ENCODE data around the gene TOMM20. TPM values are rescaled to one million over a fixed set of nuclear protein-coding genes. Genes with fewer than 3 reads are reported as not detected.

The TOMM20 gene
- total RNA-seq (2021; fragmentation: NEBNext Ultra II Directional; extraction: Animal tissue kit (Norgen Biotek cat#: 25700)) = 151 and 168 TPM in 2 replicates
- 47.7 and 71.4 TPM in 2 replicates for polyA plus RNA-seq (2011; rRNA removed)
- 86.5 TPM for polyA plus RNA-seq (2011; cell fraction: cytosol; rRNA removed)
- polyA plus RNA-seq (2011; cell fraction: nucleus; rRNA removed) = 36.5 TPM
- 133 to 185 TPM (median 146 TPM) in 4 replicates for polyA plus RNA-seq (2012, experiment 1 of 2)
- 19.4 TPM for polyA plus RNA-seq (2012, experiment 2 of 2)
- 134 TPM for polyA plus RNA-seq (2013, experiment 1 of 2)
- polyA plus RNA-seq (2013, experiment 2 of 2) = 156 TPM
- 74.6 and 94.4 TPM in 2 replicates for polyA minus RNA-seq (2011; rRNA and poly(A)+ RNA removed)
- 67.5 TPM for polyA minus RNA-seq (2011; cell fraction: cytosol; rRNA and poly(A)+ RNA removed)
- polyA minus RNA-seq (2011; cell fraction: nucleus; rRNA and poly(A)+ RNA removed) = 68.5 TPM
- long read RNA-seq, experiment 1, transcript TOMM20-203 (4 exons, 365 nt) = minor isoform, 6 of 425 reads
- long read RNA-seq, experiment 1, transcript TOMM20-201 (5 exons, 3,387 nt) = major isoform, 160 of 425 reads
- long read RNA-seq, experiment 1, partial matches to known transcripts = 13 of 425 reads
- long read RNA-seq, experiment 1, other reads (novel, unspliced or antisense) = 246 of 425 reads
- long read RNA-seq, experiment 2, transcript TOMM20-201 (5 exons, 3,387 nt) = major isoform, 219 of 459 reads
- long read RNA-seq, experiment 2, partial matches to known transcripts = 1 of 459 reads
- long read RNA-seq, experiment 2, other reads (novel, unspliced or antisense) = 239 of 459 reads

GRCh38 chr1:235128456-235129328, at the start of gene TOMM20:
Gene TOMM20 (minus strand): TSS chr1:235128837. CDS start chr1:235128715, 122 bp downstream.
- peak within 1 kb of the TSS; percentile 96 for H3K27ac ChIP-seq (ENCODE audit: low read depth, low read length)
- CTCF ChIA-PET (ENCODE audit: partially characterized antibody) = no interaction called here
- TF ChIP-seq MAFK (IDR thresholded peaks at IDR 0.05; ENCODE audit: low read depth, low read length) (no peak), JUND (IDR thresholded peaks at IDR 0.05; ENCODE audit: low read length) (peak; percentile 31; the same call in 1 of the 2 replicates)

More at GRCh38 chr1:235128456-235129328, at the start of gene TOMM20:
- Histone ChIP-seq H2BK5ac (ENCODE audit: low read depth, low read length) (peak within 1 kb of the TSS; percentile 99), H2BK15ac (ENCODE audit: low read length) (no peak within 1 kb of the TSS), H3K23me2 (ENCODE audit: low read depth, low read length) (peaks cover 6% of the 10 kb centered on the region; the same call in 1 of the 2 replicates), H3K4me1 (replicated peaks in 1 of 4; ENCODE audit: control insufficient read depth in 3 of 4, insufficient read depth in 4 of 4, low read length in 3 of 4) (peaks cover 0 to 6% (median 3%) of the 10 kb centered on the region in 4 experiments; a peak in 5 of 7 replicates), H3K36me3 (ENCODE audit: control insufficient read depth in 2 of 4, insufficient read depth in 4 of 4, low read length in 3 of 4) (peaks cover 2 to 35% (median 9%) of the 10 kb centered on the region in 4 experiments; a peak in 7 of 8 replicates), H3K14ac (ENCODE audit: insufficient read length) (no peak within 1 kb of the TSS), H3K23ac (ENCODE audit: insufficient read length) (no peak within 1 kb of the TSS), H2BK120ac (replicated peaks; ENCODE audit: low read depth, low read length) (peak within 1 kb of the TSS; percentile 72), H3K9me3 (ENCODE audit: insufficient read depth in 2 of 2, low read depth in 1 of 2, low read length in 1 of 2) (no peaks in the 10 kb centered on the region), H3K9ac (replicated peaks in 1 of 4; ENCODE audit: extremely low read depth in 1 of 4, low read depth in 3 of 4, low read length in 3 of 4) (peak within 1 kb of the TSS; percentile 90 to 99 (median 97)), H4K91ac (replicated peaks; ENCODE audit: insufficient read length, low read length) (peak within 1 kb of the TSS; percentile 96), H2AK5ac (ENCODE audit: low read depth, low read length) (peak within 1 kb of the TSS; percentile 88; the same call in 1 of the 2 replicates), H2BK12ac (ENCODE audit: low read depth, low read length) (peak within 1 kb of the TSS; percentile 77; the same call in 1 of the 2 replicates), H2BK20ac (ENCODE audit: low read length) (no peak within 1 kb of the TSS), H2AFZ (ENCODE audit: low read length) (0 out of 2 replicates have a peak within 1 kb of the TSS, but pooled peaks have one; percentile 72), H4K5ac (ENCODE audit: insufficient read length, low read depth, low read length) (peak within 1 kb of the TSS; percentile 96), H3K79me2 (ENCODE audit: control insufficient read depth in 1 of 2, insufficient read depth in 2 of 2, low read length in 2 of 2) (peaks cover 39 to 50% of the 10 kb centered on the region in 2 experiments), H3K18ac (ENCODE audit: extremely low read depth, low read length) (peak within 1 kb of the TSS; percentile 97), H3K4me2 (ENCODE audit: insufficient read depth in 1 of 2, low read depth in 2 of 2, low read length in 2 of 2) (peak within 1 kb of the TSS; percentile 77), H4K8ac (ENCODE audit: extremely low read depth, insufficient read depth, low read length) (peak within 1 kb of the TSS; percentile 98), H3K4me3 (ENCODE audit: extremely low read depth in 1 of 4, insufficient read depth in 2 of 4, low read depth in 3 of 4, low read length in 4 of 4) (peak within 1 kb of the TSS; percentile 81 to 96 (median 90)), H3K4ac (replicated peaks; ENCODE audit: insufficient read length, low read depth, low read length) (peak within 1 kb of the TSS; percentile 19), H3K27me3 (replicated peaks in 1 of 4; ENCODE audit: control insufficient read depth in 3 of 4, extremely low read depth in 1 of 4, insufficient read depth in 3 of 4, low read length in 3 of 4) (no peaks in the 10 kb centered on the region), H3K79me1 (ENCODE audit: low read depth, low read length) (no peaks in the 10 kb centered on the region), H3K56ac (replicated peaks; ENCODE audit: insufficient read length, low read depth, low read length) (peak within 1 kb of the TSS; percentile 92), H4K20me1 (replicated peaks in 1 of 2; ENCODE audit: control insufficient read depth in 1 of 2, insufficient read depth in 2 of 2, low read length in 2 of 2) (peaks cover 14 to 20% of the 10 kb centered on the region in 2 experiments)
- FAIRE-seq (no peak), DNase-seq (ENCODE audit: low read depth in 1 of 2, low spot score in 2 of 2) (peak; percentile 95 to 96)
- POLR2A ChIA-PET (ENCODE audit: partially characterized antibody) = interaction anchor here (0.6 to 7.1 kb wide), 14 partner anchors 11 to 376 kb away, joined by 3 to 83 read pairs (median 7); partner anchors contain the start of genes B3GALNT2 and RBM34
- 4% methylated on average over 56 of the region's 67 CpGs; no CpG with 5 or more reads in 1 of the 2 experiments for WGBS, 2 experiments (ENCODE audit: extremely low coverage in 1 of 2, insufficient coverage in 1 of 2, insufficient read length in 1 of 2, insufficient replicate concordance in 2 of 2, low coverage in 1 of 2, low lambda C conversion rate in 2 of 2, missing lambda C conversion rate in 1 of 2)

Data from H1 (cell line).